ENCODE measurements around the gene ASB6.
A peak's percentile ranks its signal among the peaks of the same experiment; 100 is the strongest.

DNA sequence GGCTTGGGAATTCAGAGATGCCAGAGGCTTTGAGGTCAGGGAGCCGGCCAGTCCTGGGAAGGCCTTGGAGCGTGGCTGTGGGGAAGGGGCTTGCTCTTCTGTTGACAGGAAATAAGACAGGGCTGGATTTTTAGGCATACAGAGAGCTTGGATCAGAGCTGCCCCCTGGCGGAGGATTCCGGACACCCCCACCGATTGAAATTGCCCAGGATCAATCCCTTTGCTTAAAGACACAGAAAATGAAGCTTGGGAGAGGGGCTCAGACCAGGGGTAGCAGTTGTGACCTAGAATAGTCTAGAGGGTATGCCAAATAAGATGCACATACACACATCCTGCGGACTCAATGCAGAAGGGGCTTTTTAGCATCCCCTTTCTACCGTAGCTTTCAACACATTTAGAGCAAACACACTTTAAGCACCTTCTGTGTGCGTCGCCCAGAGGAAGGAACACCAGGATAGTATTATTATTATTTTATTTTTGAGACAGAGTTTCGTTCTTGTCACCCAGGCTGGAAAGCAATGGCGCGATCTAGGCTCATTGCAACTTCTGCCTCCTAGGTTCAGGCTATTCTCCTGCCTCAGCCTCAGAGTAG, 17.7 kb downstream of the ASB6 start:
- TF ChIP-seq POLR2A (IDR thresholded peaks at IDR 0.05), result no peak
- peak; percentile 66 to 80 (median 74) for TF ChIP-seq CTCF (IDR thresholded peaks at IDR 0.05)
